Mucosa of descending colon (tissue), 3 donors: ENCODE measurements around the gene ATP1A3. TPM values are rescaled to one million over a fixed set of nuclear protein-coding genes. Genes with fewer than 3 reads are reported as not detected.
A peak's percentile ranks its signal among the peaks of the same experiment; 100 is the strongest.
"Not testable (repeated sequence)": the region's sequence is repeated elsewhere in the genome, so short reads cannot be mapped to it uniquely, and the experiment has no call there.

Source experiments
- ATAC-seq: fragments of 200-7000 bp; cut with Tn5 transposase; one replicate; pipeline ENCODE4 v1.9.1; 2020; ENCODE audit warnings: mild to moderate bottlenecking, moderate library complexity
- DNase-seq, 3 donors: peaks; one replicate each; pipeline ENCODE4 v3.0.0-alpha.2; 2020
- H3K36me3 ChIP-seq: fragments of 200-600 bp; one replicate; pipeline ENCODE4 v1.8.0; 2021; ENCODE audit warnings: low read depth, mild to moderate bottlenecking
- H3K4me1 ChIP-seq: fragments of 200-600 bp; one replicate; pipeline ENCODE4 v1.8.0; 2021; ENCODE audit warnings: low read depth, mild to moderate bottlenecking
- H3K4me3 ChIP-seq: fragments of 200-600 bp; one replicate; pipeline ENCODE4 v1.8.0; 2021; ENCODE audit warnings: mild to moderate bottlenecking
- H3K9me3 ChIP-seq: fragments of 200-600 bp; one replicate; pipeline ENCODE4 v1.8.0; 2021; ENCODE audit warnings: mild to moderate bottlenecking
- CTCF ChIP-seq: fragments of 200-600 bp; IDR thresholded peaks from one replicate; pipeline ENCODE4 v1.8.0; 2022; ENCODE audit warnings: antibody characterized with exemption, mild to moderate bottlenecking
- intact Hi-C, 2 donors: fragments of 100-400 bp; cut with DNase I in 1 of 2; cut with micrococcal nuclease in 1 of 2; formaldehyde crosslinking; loops; one replicate each; pipeline versions ENCODE4 v1.11.0 to v1.11.1; 2022; cut with DNase I, micrococcal nuclease
- long read RNA-seq, 2 donors: library from polyadenylated mRNA; unstranded; transcript quantifications; one replicate each; pipeline ENCODE4 v2.0.0, GENCODE V29; 2019 to 2021
- total RNA-seq, 3 donors: library from RNA; stranded (reverse); fragmentation: NEBNext Ultra II Directional in 2 of 3; extraction: Animal tissue kit (Norgen Biotek cat#: 25700) in 2 of 3; gene quantifications; one replicate each; pipeline versions ENCODE4 v1.2.1 to v1.2.4, GENCODE V29; 2021 to 2023
- donor health status: DM: no; HTN: no; CAD: no; lungs with moderate emphysema.
- donor health status: DM: no; HTN: no; CAD: no.
- donor health status: DM: no; HTN: yes; CAD: no.

Gene ATP1A3
- 1 to 10 TPM in 1 of 3 donors, not detected in 2; 8.3 TPM for total RNA-seq
- long read RNA-seq, donor 1, partial matches to known transcripts = 0 of 2 reads
- long read RNA-seq, donor 1, other reads (novel, unspliced or antisense) = 0 of 2 reads
- long read RNA-seq, donor 2 = 0 reads

GRCh38 chr19:41993612-41994483 is at the start of gene ATP1A3:
Gene ATP1A3 (minus strand): TSS chr19:41994230. CDS start chr19:41994076, 154 bp downstream.
- Histone ChIP-seq H3K36me3 (no peaks in the 10 kb centered on the region), H3K4me1 (peaks cover 6% of the 10 kb centered on the region), H3K4me3 (no peak within 1 kb of the TSS), H3K9me3 (no peaks in the 10 kb centered on the region)
- no peak for TF ChIP-seq CTCF
- intact Hi-C loops = no loop called here
- DNase-seq (peak in 2 of 3 donors; percentile 59 to 68), ATAC-seq (peak; percentile 88)

- intact Hi-C loops = no loop called here
- no peaks in the 10 kb centered on the region for H3K9me3 ChIP-seq
- no peak overlapping the region for H3K4me3 ChIP-seq
- no peaks in the 10 kb centered on the region for H3K4me1 ChIP-seq
- ATAC-seq = no peak
- TF ChIP-seq CTCF = no peak
- DNase-seq = no peak
- H3K36me3 ChIP-seq = no peaks in the 10 kb centered on the region
Observed at GRCh38 chr19:42042455-42043170, 48.6 kb upstream of the ATP1A3 start.

GRCh38 chr19:42040491-42040890 is 46.5 kb upstream of the ATP1A3 start:
- H3K4me1 ChIP-seq, H3K4me3 ChIP-seq, ATAC-seq, intact Hi-C loops, DNase-seq, H3K9me3 ChIP-seq, H3K36me3 ChIP-seq: not testable (repeated sequence)

GRCh38 chr19:42040031-42040430 is 46.0 kb upstream of the ATP1A3 start:
- DNase-seq = no peak
- Histone ChIP-seq H3K4me3 (no peak overlapping the region), H3K36me3 (no peaks in the 10 kb centered on the region), H3K9me3 (no peaks in the 10 kb centered on the region), H3K4me1 (no peaks in the 10 kb centered on the region)
- no peak for ATAC-seq
- no peak for TF ChIP-seq CTCF
- intact Hi-C loops = no loop called here

- no peak for ATAC-seq
- no peak for DNase-seq
- TF ChIP-seq CTCF = no peak
- Histone ChIP-seq H3K4me1 (no peaks in the 10 kb centered on the region), H3K36me3 (no peaks in the 10 kb centered on the region), H3K9me3 (no peaks in the 10 kb centered on the region), H3K4me3 (no peak overlapping the region)
- intact Hi-C loops = no loop called here
Observed at GRCh38 chr19:42038666-42039065, 44.6 kb upstream of the ATP1A3 start.

GRCh38 chr19:42037649-42038048 is 43.6 kb upstream of the ATP1A3 start:
- TF ChIP-seq CTCF = no peak
- intact Hi-C loops = no loop called here
- ATAC-seq (no peak), DNase-seq (no peak)
- no peak overlapping the region for H3K4me3 ChIP-seq
- H3K9me3 ChIP-seq = no peaks in the 10 kb centered on the region
- H3K4me1 ChIP-seq = no peaks in the 10 kb centered on the region
- no peaks in the 10 kb centered on the region for H3K36me3 ChIP-seq
